Measurements from ENCODE around the gene HIRIP3.
"Not testable (repeated sequence)": the region's sequence is repeated elsewhere in the genome, so short reads cannot be mapped to it uniquely, and the experiment has no call there.

The HIRIP3 gene

DNA sequence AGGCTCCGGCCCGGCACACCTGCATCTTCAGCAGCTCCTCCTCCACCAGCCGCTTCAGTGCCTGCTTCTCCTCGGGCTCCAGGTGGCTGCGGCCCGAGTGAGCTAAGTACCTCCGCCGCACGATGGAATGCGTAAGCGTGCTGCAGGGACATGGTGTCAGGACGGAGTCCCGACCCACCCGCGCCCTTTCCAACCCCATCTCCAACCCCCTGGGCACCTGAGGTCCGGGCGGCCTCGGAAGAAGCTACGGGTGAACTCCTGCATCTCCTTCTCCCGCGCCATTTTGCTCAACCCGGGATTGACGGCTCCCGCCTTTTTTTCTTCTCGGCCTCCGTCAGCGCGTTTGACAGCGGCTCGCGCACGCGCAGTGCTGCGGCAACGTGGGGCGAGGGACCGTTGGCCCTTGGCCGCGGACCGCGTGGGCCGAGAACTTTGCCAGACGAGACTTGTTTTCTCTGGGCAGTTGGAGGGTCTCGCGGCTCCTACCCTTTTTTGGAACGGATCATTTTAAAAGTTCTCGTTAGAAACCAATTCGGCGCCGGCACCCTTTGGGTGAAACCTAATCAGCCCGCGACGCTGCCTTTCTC lies at the start of gene HIRIP3:
TSS of gene HIRIP3 (minus strand) at position 294 of the 587 bp plus-strand sequence. CDS start at position 282, 12 bp downstream.
- peak; percentile 95 for DNase-seq

- peak; percentile 81 for DNase-seq
Observed at GRCh38 chr16:30041841-30042240, 46.4 kb upstream of the HIRIP3 start.

GRCh38 chr16:30040690-30041089 lies 45.3 kb upstream of the HIRIP3 start:
- DNase-seq, result not testable (repeated sequence)

DNA sequence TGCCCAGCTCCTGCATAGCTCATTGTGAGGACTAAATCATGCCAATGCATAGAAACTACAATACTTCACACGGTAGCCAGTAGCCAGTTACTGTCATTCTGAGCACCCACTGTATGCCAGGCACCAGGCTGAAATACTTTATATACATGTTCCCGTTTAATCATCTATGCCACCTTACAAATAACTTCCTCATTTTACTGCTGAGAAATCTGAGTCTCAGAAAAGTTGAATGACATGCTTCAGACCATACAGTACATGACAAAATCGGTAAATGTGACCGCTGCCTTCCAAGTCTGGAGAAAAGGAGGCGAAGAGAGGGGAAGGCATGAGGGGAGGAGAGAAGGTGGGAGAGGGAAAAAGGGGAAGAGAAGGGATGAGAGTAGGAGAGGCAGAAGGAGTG lies 44.8 kb upstream of the HIRIP3 start:
- peak; percentile 62 for DNase-seq

- peak; percentile 85 for DNase-seq
Observed at GRCh38 chr16:30033270-30033669, 37.9 kb upstream of the HIRIP3 start.

DNA sequence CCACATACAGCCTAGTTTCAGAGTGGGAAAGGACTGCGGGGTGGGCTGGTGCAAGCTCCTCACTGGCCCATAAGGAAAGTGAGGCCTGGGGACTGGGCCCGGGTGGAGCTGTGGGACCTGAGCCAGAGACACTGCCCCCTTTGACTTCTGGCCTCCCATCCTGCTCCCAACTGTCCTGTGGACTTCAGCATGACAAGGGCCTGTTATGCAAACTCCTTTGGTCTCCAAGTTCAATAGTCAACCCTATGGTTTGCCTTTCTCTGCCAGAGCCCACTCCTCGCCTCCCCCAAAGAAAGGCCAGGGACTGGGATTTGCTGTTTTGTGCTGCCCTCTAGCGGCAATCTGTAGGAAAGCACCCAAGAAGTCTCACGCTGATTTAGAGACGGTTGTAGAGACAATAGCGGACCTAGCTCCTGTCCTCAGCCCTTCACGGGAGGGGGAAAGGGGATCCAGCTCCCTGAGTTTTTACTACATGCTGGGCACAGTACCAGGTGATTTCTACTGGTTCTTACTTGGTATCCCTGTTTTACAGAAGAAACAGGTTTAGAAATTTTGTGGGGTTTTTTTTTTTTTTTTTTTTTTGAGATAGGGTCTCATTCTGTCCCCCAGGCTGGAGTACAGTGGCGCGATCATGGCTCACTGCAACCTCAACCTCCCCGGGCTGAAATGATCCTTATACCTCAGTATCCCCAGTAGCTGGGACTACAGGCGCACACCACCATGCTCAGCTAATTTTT lies 36.8 kb upstream of the HIRIP3 start:
- DNase-seq, result peak; percentile 89

GRCh38 chr16:30031477-30031918 lies 36.1 kb upstream of the HIRIP3 start:
- no peak for DNase-seq

GRCh38 chr16:30030841-30031413 lies 35.5 kb upstream of the HIRIP3 start, which contains the start of gene TLCD3B:
TSS of gene TLCD3B (minus strand) at chr16:30031271. CDS start at chr16:30030527, 744 bp downstream.
- DNase-seq, result no peak

- DNase-seq, result no peak
Observed at GRCh38 chr16:30030011-30030685, 34.7 kb upstream of the HIRIP3 start.

- DNase-seq, result peak; percentile 36
Observed at GRCh38 chr16:30028438-30029076, 33.1 kb upstream of the HIRIP3 start.

DNA sequence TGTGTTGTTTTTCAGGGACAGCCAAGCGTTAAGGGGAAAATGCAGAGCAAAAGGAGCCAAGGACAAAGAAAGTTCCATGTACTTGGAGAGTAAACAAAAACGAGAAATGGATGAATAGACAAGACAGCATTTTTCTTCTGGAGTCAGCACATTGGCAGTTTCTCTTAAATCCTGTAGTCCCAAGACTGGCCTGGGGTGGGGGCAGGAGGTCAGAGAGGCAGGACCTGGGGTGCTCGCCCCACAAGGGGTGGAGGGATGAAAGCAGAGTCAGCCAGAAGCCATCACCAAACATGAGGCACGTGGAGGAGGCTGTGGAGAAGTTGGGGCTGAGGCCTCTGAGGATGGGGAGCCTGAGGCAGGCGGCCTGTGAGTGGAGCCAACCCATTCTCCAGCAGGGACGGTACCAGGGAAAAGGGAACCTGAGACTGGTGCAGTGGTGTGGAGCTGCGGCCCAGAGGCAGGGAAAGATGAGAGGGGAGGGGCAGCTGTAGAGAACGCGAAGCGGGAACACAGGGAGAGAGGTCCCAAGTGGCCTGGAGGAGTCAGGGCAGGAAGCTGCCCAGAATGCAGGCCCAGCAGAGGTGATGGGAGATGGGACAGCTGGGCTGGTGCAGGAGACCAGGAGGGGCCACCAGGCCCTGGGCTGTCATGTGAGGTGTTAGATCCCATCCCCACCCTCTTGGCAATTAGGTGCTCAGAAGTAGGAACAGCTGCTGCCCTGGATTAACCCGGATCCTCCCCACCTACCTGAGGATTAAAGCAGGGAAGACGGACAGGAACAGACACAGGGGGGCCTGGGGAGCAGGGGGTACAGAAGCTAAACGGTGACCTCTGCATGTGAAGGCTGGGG lies 32.4 kb upstream of the HIRIP3 start:
- DNase-seq, result no peak

- DNase-seq, result no peak
Observed at GRCh38 chr16:30026449-30026848, 31.0 kb upstream of the HIRIP3 start.

DNA sequence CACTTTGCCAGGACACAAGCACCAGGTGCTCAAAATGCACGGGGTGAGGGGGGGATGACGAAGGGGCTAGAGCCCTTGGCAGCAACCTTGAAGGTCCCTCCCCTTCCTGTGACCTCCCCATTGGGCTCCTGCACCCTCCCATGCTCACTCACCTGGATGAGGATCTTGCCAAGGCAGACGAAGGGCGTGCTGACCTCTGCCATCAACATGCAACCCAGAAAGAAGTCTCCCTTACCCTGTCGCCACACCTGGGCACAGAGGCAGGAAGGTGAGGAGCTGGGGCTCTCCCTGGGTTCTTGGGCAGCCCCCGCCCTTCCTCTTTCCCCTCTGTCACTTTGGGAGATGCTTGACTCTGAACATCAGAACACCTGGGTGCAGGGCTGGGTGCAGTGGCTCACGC lies 30.2 kb upstream of the HIRIP3 start:
- no peak for DNase-seq

- no peak for DNase-seq
Observed at GRCh38 chr16:30025156-30025555, 29.7 kb upstream of the HIRIP3 start.

DNA sequence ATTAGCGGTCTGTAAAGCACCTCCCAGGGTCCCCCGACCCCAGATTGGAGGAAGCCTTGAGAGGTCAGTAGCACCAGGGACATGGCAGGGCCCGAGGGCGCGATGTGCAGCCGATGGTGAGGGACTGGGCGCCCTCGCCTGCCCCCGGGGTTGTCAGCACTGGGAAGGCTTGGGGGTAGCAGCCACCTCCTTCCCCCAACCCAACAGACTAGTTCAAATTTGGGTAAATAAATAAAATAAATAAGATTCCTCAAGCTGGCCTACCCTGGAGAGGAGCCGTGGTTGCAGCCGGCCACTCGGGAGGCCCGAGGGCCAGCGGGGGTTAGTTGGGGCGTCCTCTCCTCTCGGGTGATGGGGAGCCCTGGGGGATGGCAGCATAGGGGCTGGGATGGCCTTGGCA lies 29.0 kb upstream of the HIRIP3 start:
- no peak for DNase-seq

GRCh38 chr16:30023586-30023985 lies 28.2 kb upstream of the HIRIP3 start:
- DNase-seq, result no peak

GRCh38 chr16:30022887-30023286 lies 27.5 kb upstream of the HIRIP3 start, which contains the start of gene C16orf92:
TSS of gene C16orf92 (plus strand) at chr16:30023198. CDS start at chr16:30023341, 143 bp downstream.
- DNase-seq, result no peak

GRCh38 chr16:30018731-30019158 lies 23.3 kb upstream of the HIRIP3 start:
- DNase-seq, result no peak

DNA sequence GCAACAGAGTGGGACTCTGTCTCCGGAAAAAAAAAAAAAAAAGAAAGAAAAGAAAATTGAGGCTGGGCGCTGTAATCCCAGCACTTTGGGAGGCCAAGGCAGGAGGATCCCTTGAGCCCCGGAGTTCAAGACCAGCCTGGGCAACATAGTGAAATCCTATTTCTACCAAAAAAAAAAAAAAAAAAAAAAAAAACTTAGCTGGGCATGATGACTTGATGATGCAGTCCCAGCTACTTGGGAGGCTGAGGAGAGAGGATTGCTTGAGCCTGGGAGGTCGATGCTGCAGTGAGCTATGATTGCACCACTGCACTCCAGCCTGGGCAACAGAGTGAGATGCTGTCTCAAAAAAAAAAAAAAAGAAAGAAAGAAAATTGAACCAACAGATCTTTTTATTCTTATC lies 22.5 kb upstream of the HIRIP3 start:
- DNase-seq, result not testable (repeated sequence)

- DNase-seq, result no peak
Observed at GRCh38 chr16:30017277-30017656, 21.9 kb upstream of the HIRIP3 start.

GRCh38 chr16:30016555-30017276 lies 21.3 kb upstream of the HIRIP3 start:
- DNase-seq, result no peak

Measured in OCI-M1 (cell line).